ENCODE measurements around the gene RPL6. TPM values are rescaled to one million over a fixed set of nuclear protein-coding genes. Genes with fewer than 3 reads are reported as not detected.
"Not testable (repeated sequence)": the region's sequence is repeated elsewhere in the genome, so short reads cannot be mapped to it uniquely, and the experiment has no call there.

The RPL6 gene
- polyA plus RNA-seq, 5 donors = 2,518 to 3,065 (median 2,916) TPM

- no peak for DNase-seq
Observed at GRCh38 chr12:112425582-112426382, 16.4 kb upstream of the RPL6 start.

DNA sequence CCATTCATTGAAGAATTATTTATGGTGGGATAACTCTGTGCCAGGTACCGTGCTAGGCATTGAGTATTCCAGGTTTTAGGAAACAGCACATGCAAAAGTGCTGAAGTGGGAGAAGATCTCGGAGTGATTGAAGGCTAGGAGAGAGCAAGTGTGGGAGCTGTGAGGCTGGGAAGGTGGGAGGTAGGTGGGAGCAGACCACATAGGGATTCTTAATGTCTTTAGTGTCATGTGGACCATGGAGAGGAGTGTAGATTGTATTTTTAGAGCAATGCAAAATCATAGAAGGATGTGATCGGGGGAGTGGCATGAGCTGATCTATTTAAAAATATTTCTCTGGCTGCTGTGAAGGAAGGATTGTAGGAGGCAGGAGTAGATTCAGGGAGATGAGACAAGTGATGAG, 14.7 kb upstream of the RPL6 start:
- no peak for DNase-seq

- no peak for DNase-seq
Observed at GRCh38 chr12:112422531-112422930, 13.1 kb upstream of the RPL6 start.

GRCh38 chr12:112421363-112421762, 12.0 kb upstream of the RPL6 start:
- DNase-seq = no peak

- DNase-seq = no peak
Observed at GRCh38 chr12:112420740-112421139, 11.3 kb upstream of the RPL6 start.

DNA sequence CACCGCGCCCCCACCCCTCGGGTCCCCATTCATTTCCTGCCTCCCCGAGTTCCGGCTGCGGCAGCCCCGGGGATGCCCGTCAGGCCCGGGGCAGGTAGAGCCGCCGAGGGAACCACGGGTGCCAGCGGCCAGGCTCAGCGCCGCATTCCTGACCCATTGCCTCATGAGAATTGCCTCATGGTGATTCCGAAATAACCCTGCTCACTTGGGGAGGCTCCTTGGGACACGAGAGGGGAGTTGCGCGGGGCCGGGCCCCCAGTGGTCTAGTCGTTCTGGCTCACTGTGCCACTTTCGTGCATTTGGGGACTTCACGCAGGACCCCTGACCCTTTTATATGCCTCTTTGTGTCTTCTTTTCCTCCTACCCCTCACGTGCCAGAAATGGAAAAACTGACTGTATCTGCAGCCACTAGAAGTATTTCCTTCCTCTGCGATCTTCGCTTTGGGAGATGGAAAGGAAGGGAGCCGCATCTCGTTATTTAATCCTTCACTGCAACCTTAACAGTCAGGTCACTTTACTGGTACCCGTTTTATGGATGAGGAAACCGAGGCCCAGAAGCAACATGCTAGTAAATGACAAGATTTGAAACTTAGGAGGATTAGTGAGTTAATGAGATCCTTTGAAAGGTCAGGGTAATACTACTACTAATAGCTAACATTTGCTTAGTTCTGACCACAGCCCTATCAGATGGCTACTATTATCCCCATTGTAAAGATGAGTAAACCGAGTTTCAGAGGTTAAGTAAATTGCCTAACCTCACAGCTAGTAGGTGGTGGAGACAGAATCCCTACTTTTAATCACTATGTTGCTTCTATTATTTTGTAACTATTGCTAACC, 10.1 kb upstream of the RPL6 start:
- DNase-seq = peak; percentile 56 to 66

GRCh38 chr12:112418608-112419296, 9.3 kb upstream of the RPL6 start, which contains the start of gene PTPN11:
PTPN11 (plus strand) TSS chr12:112418947; CDS start chr12:112419112, 165 bp downstream.
- peak; percentile 84 for DNase-seq

DNA sequence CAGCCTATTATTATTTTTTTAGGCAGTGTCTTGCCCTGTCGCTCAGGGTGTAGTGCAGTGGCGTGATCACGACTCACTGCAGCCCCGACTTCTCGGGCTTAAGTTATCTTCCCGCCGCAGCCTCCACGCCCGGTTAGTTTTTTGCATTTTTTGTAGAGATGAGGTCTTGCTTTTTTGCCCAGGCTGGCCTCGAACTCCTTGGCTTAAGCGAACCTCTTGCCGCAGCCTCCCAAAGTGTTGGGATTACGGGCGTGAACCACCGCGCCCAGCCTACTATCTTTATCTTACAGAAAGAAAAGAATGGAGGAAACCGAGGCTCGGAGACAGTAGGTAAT, 8.8 kb upstream of the RPL6 start:
- DNase-seq = no peak

GRCh38 chr12:112415457-112415856, 6.1 kb upstream of the RPL6 start:
- not testable (repeated sequence) for DNase-seq

DNA sequence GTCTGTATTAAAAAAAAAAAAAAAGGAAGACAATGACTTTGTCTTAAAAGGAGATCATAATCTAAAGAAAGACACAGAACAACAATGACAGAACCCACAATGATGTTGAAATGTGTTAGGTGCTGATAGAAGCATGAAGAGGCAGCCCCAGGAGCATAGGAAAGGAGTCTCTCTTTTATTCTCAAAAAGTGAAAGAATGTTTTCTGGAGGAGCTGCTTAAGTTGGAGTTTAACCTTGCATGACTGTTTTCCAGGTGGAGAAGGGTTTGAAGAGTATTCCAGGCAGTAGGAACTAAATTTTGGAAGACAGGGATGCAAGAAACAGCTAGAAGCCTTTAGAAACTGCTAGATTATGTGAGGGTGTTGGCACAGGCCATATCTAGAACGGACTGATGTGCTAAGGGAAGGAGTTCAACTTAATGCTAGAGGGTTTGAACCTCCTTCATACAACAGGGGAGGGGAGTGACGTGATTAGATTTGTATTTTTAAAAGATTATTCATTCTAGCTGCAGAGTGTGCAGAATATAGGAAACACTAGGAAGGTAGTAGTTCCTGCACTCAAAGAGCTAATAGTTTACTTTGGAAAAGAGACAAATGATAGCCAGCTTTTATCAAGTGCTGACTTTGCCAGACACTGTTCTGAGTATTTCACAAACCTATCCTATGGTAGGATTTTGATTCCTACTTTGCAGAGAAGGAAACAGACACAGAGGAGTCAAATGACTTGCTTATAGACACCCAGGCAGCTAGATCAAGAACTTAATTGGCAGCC, 4.6 kb upstream of the RPL6 start:
- DNase-seq = no peak

- no peak for DNase-seq
Observed at GRCh38 chr12:112409906-112410244, 470 bp upstream of the RPL6 start.

GRCh38 chr12:112408621-112409020, 784 bp downstream of the RPL6 start:
- DNase-seq = no peak

GRCh38 chr12:112407683-112408082, 1.7 kb downstream of the RPL6 start:
- not testable (repeated sequence) for DNase-seq

DNA sequence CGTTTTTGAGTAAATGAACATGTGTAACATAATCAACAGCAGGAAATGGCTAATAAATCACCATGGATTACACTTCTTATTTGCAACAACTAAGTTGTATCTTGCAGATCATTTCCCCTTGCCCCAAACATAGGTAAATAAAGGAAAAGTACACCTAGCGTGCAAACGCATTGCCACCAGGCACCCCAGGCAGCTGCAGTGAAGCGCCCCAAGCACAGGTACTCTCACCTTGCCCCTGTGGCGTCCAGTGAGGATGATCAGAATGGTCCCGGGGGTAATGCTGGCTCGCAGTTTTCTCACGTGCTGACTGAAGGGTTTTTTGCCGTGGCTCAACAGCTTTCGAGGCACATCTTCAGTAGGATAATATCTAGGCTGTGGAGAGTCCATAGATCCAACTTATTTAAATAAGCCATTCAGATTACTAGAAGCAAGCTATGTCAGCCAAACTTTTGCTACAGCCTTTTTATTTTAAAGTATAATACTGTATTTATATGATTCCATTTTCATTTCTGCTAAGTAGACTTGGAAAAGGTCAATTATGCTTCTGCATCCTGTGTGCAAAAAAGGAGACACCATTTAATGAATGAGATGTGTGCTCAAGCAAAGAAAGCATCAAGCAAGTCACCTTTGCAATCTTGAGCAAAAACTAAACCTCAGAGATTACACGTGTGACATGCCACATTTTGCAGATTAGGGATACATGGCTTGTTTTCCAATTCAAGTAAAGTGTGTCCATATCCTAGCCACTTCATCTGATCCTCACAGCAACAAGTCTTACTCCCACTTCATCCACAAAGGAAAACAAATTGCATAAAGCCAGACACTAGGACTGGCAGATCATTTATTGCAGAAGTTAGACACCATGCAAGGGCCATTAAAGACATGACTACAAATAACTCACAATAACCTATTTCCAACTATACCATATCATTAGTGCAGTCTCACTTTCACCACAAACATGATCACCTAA, 2.6 kb downstream of the RPL6 start:
- DNase-seq = no peak

- no peak for DNase-seq
Observed at GRCh38 chr12:112401903-112402498, 7.4 kb downstream of the RPL6 start.

DNA sequence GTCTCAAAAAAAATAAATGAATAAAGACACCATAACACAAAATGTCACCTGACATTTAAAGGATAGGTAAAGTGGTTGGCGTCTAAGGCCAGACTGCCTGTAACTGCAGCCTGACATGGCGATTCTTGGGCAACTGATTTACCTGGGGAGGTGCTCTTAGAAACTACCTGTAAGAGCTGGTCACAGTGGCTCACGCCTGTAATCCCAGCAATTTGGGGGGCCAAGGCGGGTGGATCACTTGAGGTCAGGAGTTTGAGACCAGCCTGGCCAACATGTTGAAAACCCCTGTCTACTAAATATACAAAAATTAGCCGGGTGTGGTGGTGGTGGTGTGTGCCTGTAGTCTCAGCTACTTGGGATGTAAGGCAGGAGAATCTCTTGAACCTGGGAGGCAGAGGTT, 8.4 kb downstream of the RPL6 start:
- no peak for DNase-seq

DNA sequence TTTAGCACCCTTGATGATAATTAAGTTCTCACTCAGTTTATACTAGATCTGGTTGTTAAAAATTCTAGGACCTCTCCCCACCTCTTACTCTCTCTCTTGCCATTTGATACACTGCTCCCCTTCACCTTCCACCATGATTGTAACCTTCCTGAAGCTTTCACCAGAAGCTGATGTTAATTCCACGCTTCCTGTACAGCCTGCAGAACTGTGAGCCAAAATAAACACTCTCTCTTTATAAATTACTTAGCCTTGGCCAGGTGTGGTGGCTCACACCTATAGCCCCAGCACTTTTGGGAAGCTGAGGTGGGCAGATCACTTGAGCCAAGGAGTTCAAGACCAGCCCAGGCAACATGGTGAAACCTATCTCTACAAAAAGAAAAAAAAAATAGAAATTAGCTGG, 16.1 kb downstream of the RPL6 start:
- DNase-seq = no peak

GRCh38 chr12:112389922-112390654, 19.3 kb downstream of the RPL6 start:
- DNase-seq = not testable (repeated sequence)

DNA sequence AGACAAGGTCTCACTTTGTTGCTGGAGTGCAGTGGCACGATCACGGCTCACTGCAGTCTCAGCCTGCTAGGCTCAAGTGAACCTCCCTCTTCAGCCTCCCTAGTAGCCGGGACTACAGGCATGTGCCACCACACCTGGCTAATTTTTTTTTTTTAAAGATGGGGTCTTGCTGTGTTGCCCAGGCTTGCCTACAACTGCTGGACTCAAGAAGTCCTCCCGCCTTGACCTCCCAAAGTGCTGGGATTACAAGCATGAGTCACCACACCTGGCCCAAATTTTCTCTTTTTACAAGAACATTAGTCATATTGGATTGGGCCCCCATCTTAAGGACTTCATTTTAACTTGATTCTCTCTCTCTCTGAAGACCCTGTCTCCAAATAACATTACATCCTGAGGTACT, 20.2 kb downstream of the RPL6 start:
- DNase-seq = no peak

Data from right lung (tissue), 5 donors.